GM19035 (cell line): ENCODE results near the gene ZNF286A.
"Not testable (repeated sequence)": the region's sequence is repeated elsewhere in the genome, so short reads cannot be mapped to it uniquely, and the experiment has no call there.

ENCODE experiments used
- ATAC-seq: cut with Tn5 transposase; IDR thresholded peaks from one replicate; pipeline ENCODE4 v1.9.1; 2021; ENCODE audit not compliant: unreplicated experiment

The ZNF286A gene

DNA sequence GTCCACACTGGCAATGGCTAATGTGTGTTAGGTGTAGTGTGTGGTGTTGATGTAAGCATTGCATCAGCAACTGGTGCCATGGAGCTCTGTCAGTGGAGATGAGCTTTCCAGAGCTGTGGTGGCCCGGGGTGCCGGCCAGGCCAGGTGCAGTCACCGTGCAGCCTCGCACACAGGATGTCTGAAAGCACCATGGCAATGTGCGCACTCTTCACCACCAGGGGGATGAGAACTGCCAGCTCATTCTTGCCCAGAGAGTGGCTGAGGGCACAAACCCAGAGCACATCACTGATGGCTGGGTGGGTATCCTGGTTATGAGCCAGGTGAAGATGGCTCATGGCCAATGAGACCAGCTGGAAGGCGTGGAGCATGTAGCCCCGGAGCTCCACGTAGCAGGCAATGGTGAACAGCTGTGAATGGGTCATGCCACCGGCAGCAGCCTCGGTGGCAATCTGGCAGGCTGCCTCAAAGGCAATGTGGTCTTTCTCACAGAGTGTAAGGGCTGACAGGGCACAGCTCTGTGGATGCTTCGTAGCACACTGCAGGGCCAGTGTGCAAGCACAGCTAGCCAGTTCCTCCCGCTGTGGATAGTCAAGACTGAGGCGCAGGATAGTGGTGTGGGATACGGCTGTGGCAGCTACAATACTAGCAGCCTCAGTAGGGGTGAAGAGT lies 69.4 kb downstream of the ZNF286A start:
- not testable (repeated sequence) for ATAC-seq
